ENCODE measurements around the gene NR5A2.

DNA sequence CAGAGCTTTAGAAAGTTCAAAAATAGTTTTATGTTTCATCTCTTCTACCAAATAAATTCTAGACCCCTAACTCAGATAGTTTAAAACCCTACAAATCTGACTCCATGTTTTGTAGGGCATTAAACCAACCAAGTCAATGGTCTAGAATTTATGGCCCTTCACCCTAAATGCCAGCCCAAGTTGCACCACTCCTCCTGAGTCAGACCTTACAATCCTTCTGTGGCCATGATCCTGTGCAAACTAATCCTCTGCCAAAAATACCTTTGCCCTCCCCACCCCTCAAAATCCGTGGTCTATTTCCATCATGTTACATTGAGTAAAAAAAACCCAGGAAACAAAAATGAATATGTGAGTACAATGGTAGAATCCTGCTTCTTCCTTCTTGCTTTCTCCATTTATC lies 179.3 kb downstream of the NR5A2 start:
- no peak for TF ChIP-seq POLR2A (IDR thresholded peaks at IDR 0.05)
- TF ChIP-seq, protein P1, sequence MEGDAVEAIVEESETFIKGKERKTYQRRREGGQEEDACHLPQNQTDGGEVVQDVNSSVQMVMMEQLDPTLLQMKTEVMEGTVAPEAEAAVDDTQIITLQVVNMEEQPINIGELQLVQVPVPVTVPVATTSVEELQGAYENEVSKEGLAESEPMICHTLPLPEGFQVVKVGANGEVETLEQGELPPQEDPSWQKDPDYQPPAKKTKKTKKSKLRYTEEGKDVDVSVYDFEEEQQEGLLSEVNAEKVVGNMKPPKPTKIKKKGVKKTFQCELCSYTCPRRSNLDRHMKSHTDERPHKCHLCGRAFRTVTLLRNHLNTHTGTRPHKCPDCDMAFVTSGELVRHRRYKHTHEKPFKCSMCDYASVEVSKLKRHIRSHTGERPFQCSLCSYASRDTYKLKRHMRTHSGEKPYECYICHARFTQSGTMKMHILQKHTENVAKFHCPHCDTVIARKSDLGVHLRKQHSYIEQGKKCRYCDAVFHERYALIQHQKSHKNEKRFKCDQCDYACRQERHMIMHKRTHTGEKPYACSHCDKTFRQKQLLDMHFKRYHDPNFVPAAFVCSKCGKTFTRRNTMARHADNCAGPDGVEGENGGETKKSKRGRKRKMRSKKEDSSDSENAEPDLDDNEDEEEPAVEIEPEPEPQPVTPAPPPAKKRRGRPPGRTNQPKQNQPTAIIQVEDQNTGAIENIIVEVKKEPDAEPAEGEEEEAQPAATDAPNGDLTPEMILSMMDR (IDR thresholded peaks at IDR 0.05): no peak
- TF ChIP-seq EP300 (IDR thresholded peaks at IDR 0.05): no peak
